SU-DHL-6 (cell line): ENCODE results near the gene NKX6-2.

Experiments used
- H2AFZ ChIP-seq: fragments of 200-600 bp; sonication (generic); 2 replicates; pipeline ENCODE4 v1.6.1; 2014; ENCODE audit warnings: low read depth, mild to moderate bottlenecking, moderate library complexity, mixed read lengths, antibody characterized with exemption, low read length; ENCODE audit not compliant: severe bottlenecking
- H3F3A ChIP-seq: fragments of 200-600 bp; shearing (Covaris generic); 2 replicates; pipeline ENCODE4 v1.6.0; 2016; ENCODE audit warnings: antibody characterized with exemption, mild to moderate bottlenecking; ENCODE audit not compliant: insufficient read depth
- H3K27ac ChIP-seq: fragments of 200-600 bp; sonication (generic); 2 replicates; pipeline ENCODE4 v1.5.1; 2016; ENCODE audit warnings: low read depth, mild to moderate bottlenecking, low read length, moderate library complexity, mixed read lengths
- H3K27me3 ChIP-seq: fragments of 200-600 bp; sonication (generic), shearing (Covaris generic); 2 replicates; pipeline ENCODE4 v1.6.0; 2014; ENCODE audit warnings: mild to moderate bottlenecking, low read length
- H3K36me3 ChIP-seq: fragments of 200-600 bp; sonication (generic); 2 replicates; pipeline ENCODE4 v1.6.1; 2014; ENCODE audit warnings: mild to moderate bottlenecking, low read length, mixed read lengths
- H3K4me2 ChIP-seq: fragments of 300-600, 200-600 bp; shearing (Covaris generic), sonication (generic); 2 replicates; pipeline ENCODE4 v1.6.0; 2014; ENCODE audit warnings: low read length, low read depth, mild to moderate bottlenecking; ENCODE audit not compliant: poor library complexity, severe bottlenecking
- H3K4me3 ChIP-seq: fragments of 200-600 bp; sonication (generic); 2 replicates; pipeline ENCODE4 v1.5.1; 2014; ENCODE audit warnings: antibody characterized with exemption, low read length, mild to moderate bottlenecking, mixed read lengths; ENCODE audit not compliant: insufficient read depth, poor library complexity, severe bottlenecking
- H3K79me2 ChIP-seq: fragments of 200-600 bp; sonication (generic); 2 replicates; pipeline ENCODE4 v1.6.1; 2014; ENCODE audit warnings: mild to moderate bottlenecking, low read length, moderate library complexity; ENCODE audit not compliant: insufficient read depth
- H3K9ac ChIP-seq: fragments of 200-600 bp; sonication (generic); 2 replicates; pipeline ENCODE4 v1.7.0; 2014; ENCODE audit warnings: mild to moderate bottlenecking, low read length
- H3K9me2 ChIP-seq: fragments of 200-600 bp; sonication (generic); replicated peaks from 2 replicates; pipeline ENCODE4 v1.6.1; 2014; ENCODE audit warnings: low read length; ENCODE audit not compliant: insufficient read depth
- H3K9me3 ChIP-seq: fragments of 200-600 bp; sonication (generic); 2 replicates; pipeline ENCODE4 v1.6.1; 2014; ENCODE audit warnings: low read length, mixed read lengths; ENCODE audit not compliant: insufficient read depth
- H4K20me1 ChIP-seq: fragments of 200-600 bp; sonication (generic); 2 replicates; pipeline ENCODE4 v1.6.1; 2014; ENCODE audit warnings: low read depth, mild to moderate bottlenecking, antibody characterized with exemption, low read length, moderate library complexity, mixed read lengths
- CTCF ChIP-seq: fragments of 200-600 bp; sonication (generic); IDR thresholded peaks from one replicate; pipeline ENCODE4 v1.5.1; 2017; ENCODE audit warnings: antibody characterized with exemption, mild to moderate bottlenecking, low read length, moderate library complexity; ENCODE audit not compliant: insufficient read depth, poor library complexity, severe bottlenecking
- EZH2phosphoT487 ChIP-seq: fragments of 200-600 bp; sonication (generic), shearing (Covaris generic); conservative IDR thresholded peaks from 2 replicates; pipeline ENCODE4 v1.6.1; 2018; ENCODE audit warnings: mild to moderate bottlenecking, antibody characterized with exemption, low read length, moderate library complexity, mixed read lengths

The NKX6-2 gene

GRCh38 chr10:132749371-132749795 lies 36.6 kb downstream of the NKX6-2 start:
- no peaks in the 10 kb centered on the region for H3K9me3 ChIP-seq
- no peaks in the 10 kb centered on the region for H3K36me3 ChIP-seq
- no peaks in the 10 kb centered on the region for H3F3A ChIP-seq
- TF ChIP-seq CTCF (no peak), EZH2phosphoT487 (no peak)
- H3K9me2 ChIP-seq, result no peaks in the 10 kb centered on the region
- no peaks in the 10 kb centered on the region for H3K27me3 ChIP-seq
- H2AFZ ChIP-seq, result no peak overlapping the region
- H3K9ac ChIP-seq, result no peak overlapping the region
- H3K4me3 ChIP-seq, result no peak overlapping the region
- no peaks in the 10 kb centered on the region for H3K79me2 ChIP-seq
- H3K4me2 ChIP-seq, result no peak overlapping the region
- H3K27ac ChIP-seq, result no peak overlapping the region
- no peaks in the 10 kb centered on the region for H4K20me1 ChIP-seq

GRCh38 chr10:132748545-132749370 lies 37.2 kb downstream of the NKX6-2 start:
- no peaks in the 10 kb centered on the region for H3F3A ChIP-seq
- H3K4me2 ChIP-seq, result no peak overlapping the region
- H3K9ac ChIP-seq, result no peak overlapping the region
- H4K20me1 ChIP-seq, result no peaks in the 10 kb centered on the region
- no peaks in the 10 kb centered on the region for H3K79me2 ChIP-seq
- no peak overlapping the region for H3K27ac ChIP-seq
- H2AFZ ChIP-seq, result no peak overlapping the region
- H3K36me3 ChIP-seq, result no peaks in the 10 kb centered on the region
- H3K9me2 ChIP-seq, result no peaks in the 10 kb centered on the region
- H3K4me3 ChIP-seq, result no peak overlapping the region
- H3K27me3 ChIP-seq, result no peaks in the 10 kb centered on the region
- TF ChIP-seq CTCF (no peak), EZH2phosphoT487 (no peak)
- H3K9me3 ChIP-seq, result no peaks in the 10 kb centered on the region

- Histone ChIP-seq H3K27ac (no peak overlapping the region), H3F3A (no peaks in the 10 kb centered on the region), H3K27me3 (no peaks in the 10 kb centered on the region), H3K36me3 (no peaks in the 10 kb centered on the region), H4K20me1 (no peaks in the 10 kb centered on the region), H3K4me3 (no peak overlapping the region), H3K9ac (no peak overlapping the region), H3K9me2 (no peaks in the 10 kb centered on the region), H3K9me3 (no peaks in the 10 kb centered on the region), H3K79me2 (no peaks in the 10 kb centered on the region), H2AFZ (no peak overlapping the region), H3K4me2 (no peak overlapping the region)
- no peak for TF ChIP-seq CTCF
- TF ChIP-seq EZH2phosphoT487, result no peak
These were observed 37.8 kb downstream of the NKX6-2 start for GRCh38 chr10:132748135-132748534.
